Caco-2 (cell line): ENCODE data around the gene MYF6. TPM values are rescaled to one million over a fixed set of nuclear protein-coding genes. Genes with fewer than 3 reads are reported as not detected.
"Not testable (repeated sequence)": the region's sequence is repeated elsewhere in the genome, so short reads cannot be mapped to it uniquely, and the experiment has no call there.

Source experiments
- BruUV-seq: library from RNA; stranded (reverse); fragments of 400-500 nt; replicated peaks from 2 replicates; lab custom pipeline; 2021; lab: Mats Ljungman, UMichigan
- CTCF ChIA-PET: fragments of 300-600 bp; sonication (Branson Sonifier 250); formaldehyde crosslinking; loops from one replicate; lab custom pipeline; 2022; ENCODE audit warnings: antibody characterized with exemption; lab: Charles Lee
- POLR2A ChIA-PET: fragments of 300-600 bp; sonication (Branson Sonifier 250); formaldehyde crosslinking; loops from one replicate; lab custom pipeline; 2022; ENCODE audit warnings: antibody characterized with exemption; lab: Charles Lee
- DNase-seq, 2 experiments: peaks; one replicate each; pipeline versions ENCODE4 v3.0.0 to v3.0.0-alpha.2; 2020 to 2022
- H3K27me3 ChIP-seq: replicated peaks from 2 replicates; pipeline ENCODE4 v1.6.0; 2011; ENCODE audit warnings: low read length; ENCODE audit not compliant: control insufficient read depth, insufficient read depth
- H3K36me3 ChIP-seq: 2 replicates; pipeline ENCODE4 v1.5.1; 2011; ENCODE audit warnings: low read length; ENCODE audit not compliant: control insufficient read depth, insufficient read depth
- H3K4me1 ChIP-seq: fragments of 250-450 bp; sonication (Bioruptor Pico); 2 replicates; pipeline ENCODE4 v1.5.1; 2020; ENCODE audit warnings: mild to moderate bottlenecking
- H3K4me3 ChIP-seq: 2 replicates; pipeline ENCODE4 v1.5.1; 2011; ENCODE audit warnings: low read depth, mild to moderate bottlenecking, control low read depth, low read length
- H3K9me3 ChIP-seq: fragments of 250-450 bp; sonication (Bioruptor Pico); 2 replicates; pipeline ENCODE4 v1.5.1; 2020; ENCODE audit warnings: mild to moderate bottlenecking, moderate library complexity
- H3K27ac Mint-ChIP-seq: one replicate; pipeline ENCODE4 v1.8.0; 2022; ENCODE audit warnings: mixed read lengths; ENCODE audit not compliant: unreplicated experiment
- H3K27me3 Mint-ChIP-seq: one replicate; pipeline ENCODE4 v1.8.0; 2022; ENCODE audit warnings: mixed read lengths; ENCODE audit not compliant: insufficient read depth, unreplicated experiment
- H3K36me3 Mint-ChIP-seq: one replicate; pipeline ENCODE4 v1.8.0; 2022; ENCODE audit warnings: mild to moderate bottlenecking, mixed read lengths; ENCODE audit not compliant: insufficient read depth, unreplicated experiment
- H3K4me1 Mint-ChIP-seq: one replicate; pipeline ENCODE4 v1.8.0; 2022; ENCODE audit warnings: low read depth, mixed read lengths; ENCODE audit not compliant: unreplicated experiment
- H3K4me3 Mint-ChIP-seq: one replicate; pipeline ENCODE4 v1.8.0; 2022; ENCODE audit warnings: mild to moderate bottlenecking, moderate library complexity, mixed read lengths; ENCODE audit not compliant: unreplicated experiment
- H3K9me3 Mint-ChIP-seq: one replicate; pipeline ENCODE4 v1.8.0; 2022; ENCODE audit warnings: mixed read lengths; ENCODE audit not compliant: unreplicated experiment
- intact Hi-C: fragments of 100-400 bp; cut with micrococcal nuclease; formaldehyde crosslinking; loops from one replicate; pipeline ENCODE4 v1.10.0; 2022; ENCODE audit not compliant: unreplicated experiment
- total RNA-seq: library from RNA; stranded (reverse); gene quantifications from 2 replicates; pipeline ENCODE4 v1.2.3, GENCODE V29; 2022
- TF ChIP-seq, protein P1 (sequence below), 2 experiments: fragments of 200-600 bp in 1 of 2; IDR thresholded peaks; 1 replicate in 1 of 2; 2 replicates in 1 of 2; pipeline versions ENCODE4 v1.5.1 to v1.8.0; 2011 to 2022; ENCODE audit warnings: antibody characterized with exemption in 1 of 2, control low read depth in 1 of 2, inconsistent platforms in 1 of 2, low read depth in 1 of 2, low read length in 1 of 2, mild to moderate bottlenecking in 1 of 2, moderate library complexity in 1 of 2; ENCODE audit not compliant: insufficient read depth in 1 of 2, severe bottlenecking in 1 of 2, unreplicated experiment in 1 of 2

Gene MYF6
- total RNA-seq, 1 experiment from 2014 or later = not detected

DNA sequence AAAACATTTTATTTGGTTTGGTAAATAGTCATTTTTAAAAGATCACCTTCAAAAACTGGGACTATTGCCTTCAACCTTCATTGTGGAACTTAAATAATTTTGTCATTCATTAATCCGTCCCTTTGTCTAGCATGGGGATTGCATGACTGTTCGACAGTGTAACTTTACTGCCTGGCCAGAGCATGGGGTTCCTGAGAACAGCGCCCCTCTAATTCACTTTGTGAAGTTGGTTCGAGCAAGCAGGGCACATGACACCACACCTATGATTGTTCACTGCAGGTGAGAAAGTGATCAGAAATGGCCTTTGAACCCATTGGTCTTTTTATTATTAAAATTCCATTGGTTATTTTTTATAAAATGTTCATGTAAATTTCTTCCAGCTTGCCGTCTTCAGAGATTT, 37.2 kb upstream of the MYF6 start:
- Mint-ChIP-seq H3K4me1 (no peaks in the 10 kb centered on the region), H3K27ac (no peak overlapping the region), H3K36me3 (no peaks in the 10 kb centered on the region), H3K4me3 (no peak overlapping the region), H3K27me3 (peaks cover 5% of the 10 kb centered on the region), H3K9me3 (no peaks in the 10 kb centered on the region)
- no peaks in the 10 kb centered on the region for H3K36me3 ChIP-seq
- DNase-seq = no peak
- ChIA-PET CTCF (no interaction called here), POLR2A (no interaction called here)
- H3K4me1 ChIP-seq = no peaks in the 10 kb centered on the region
- no peaks in the 10 kb centered on the region for H3K27me3 ChIP-seq
- intact Hi-C loops = no loop called here
- no peaks in the 10 kb centered on the region for H3K9me3 ChIP-seq
- no peak overlapping the region for H3K4me3 ChIP-seq
- TF ChIP-seq, protein P1, sequence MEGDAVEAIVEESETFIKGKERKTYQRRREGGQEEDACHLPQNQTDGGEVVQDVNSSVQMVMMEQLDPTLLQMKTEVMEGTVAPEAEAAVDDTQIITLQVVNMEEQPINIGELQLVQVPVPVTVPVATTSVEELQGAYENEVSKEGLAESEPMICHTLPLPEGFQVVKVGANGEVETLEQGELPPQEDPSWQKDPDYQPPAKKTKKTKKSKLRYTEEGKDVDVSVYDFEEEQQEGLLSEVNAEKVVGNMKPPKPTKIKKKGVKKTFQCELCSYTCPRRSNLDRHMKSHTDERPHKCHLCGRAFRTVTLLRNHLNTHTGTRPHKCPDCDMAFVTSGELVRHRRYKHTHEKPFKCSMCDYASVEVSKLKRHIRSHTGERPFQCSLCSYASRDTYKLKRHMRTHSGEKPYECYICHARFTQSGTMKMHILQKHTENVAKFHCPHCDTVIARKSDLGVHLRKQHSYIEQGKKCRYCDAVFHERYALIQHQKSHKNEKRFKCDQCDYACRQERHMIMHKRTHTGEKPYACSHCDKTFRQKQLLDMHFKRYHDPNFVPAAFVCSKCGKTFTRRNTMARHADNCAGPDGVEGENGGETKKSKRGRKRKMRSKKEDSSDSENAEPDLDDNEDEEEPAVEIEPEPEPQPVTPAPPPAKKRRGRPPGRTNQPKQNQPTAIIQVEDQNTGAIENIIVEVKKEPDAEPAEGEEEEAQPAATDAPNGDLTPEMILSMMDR (IDR thresholded peaks at IDR 0.05; ENCODE audit: insufficient read depth in 1 of 2, low read depth in 1 of 2, low read length in 1 of 2, severe bottlenecking in 1 of 2, unreplicated experiment in 1 of 2) = no peak
- no TSS peak for BruUV-seq

DNA sequence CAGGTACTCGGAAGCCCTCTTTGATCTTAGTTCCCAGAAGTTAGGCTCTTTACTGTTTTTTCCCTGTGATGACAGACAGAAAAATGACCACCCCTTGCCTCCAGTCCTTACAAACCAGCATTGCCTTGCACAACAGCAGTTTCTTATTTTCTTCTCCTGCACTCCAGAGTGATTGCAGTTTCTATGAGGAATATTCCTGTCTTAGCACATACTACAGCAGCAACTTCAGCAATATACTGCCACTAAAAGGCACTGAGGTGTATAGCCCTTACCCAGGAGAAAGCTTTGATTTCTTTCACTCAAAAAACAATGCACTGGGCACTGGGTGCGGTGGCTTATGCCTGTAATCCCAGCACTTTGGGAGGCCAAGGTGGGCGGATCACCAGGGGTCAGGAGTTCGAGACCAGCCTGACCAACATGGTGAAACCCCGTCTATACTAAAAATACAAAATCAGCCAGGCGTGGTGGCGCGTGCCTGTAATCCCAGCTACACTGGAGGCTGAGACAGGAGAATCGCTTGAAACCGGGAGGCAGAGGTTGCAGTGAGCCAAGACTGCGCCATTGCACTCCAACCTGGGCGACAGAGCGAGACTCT, 31.3 kb upstream of the MYF6 start:
- BruUV-seq, DNase-seq, H3K9me3 ChIP-seq, CTCF ChIA-PET, H3K4me3 ChIP-seq, POLR2A ChIA-PET, H3K4me1 Mint-ChIP-seq, H3K4me1 ChIP-seq, H3K27me3 Mint-ChIP-seq, H3K36me3 Mint-ChIP-seq, H3K27ac Mint-ChIP-seq, intact Hi-C loops, H3K9me3 Mint-ChIP-seq, H3K4me3 Mint-ChIP-seq, H3K36me3 ChIP-seq, H3K27me3 ChIP-seq: not testable (repeated sequence)

GRCh38 chr12:80676856-80677255, 30.6 kb upstream of the MYF6 start:
- H3K27me3 ChIP-seq = no peaks in the 10 kb centered on the region
- ChIA-PET POLR2A (no interaction called here), CTCF (no interaction called here)
- no peak overlapping the region for H3K4me3 ChIP-seq
- no peaks in the 10 kb centered on the region for H3K36me3 ChIP-seq
- BruUV-seq = no TSS peak
- Mint-ChIP-seq H3K27ac (no peak overlapping the region), H3K4me3 (no peak overlapping the region), H3K27me3 (peaks cover 3% of the 10 kb centered on the region), H3K9me3 (no peaks in the 10 kb centered on the region), H3K4me1 (no peaks in the 10 kb centered on the region), H3K36me3 (no peaks in the 10 kb centered on the region)
- intact Hi-C loops = no loop called here
- TF ChIP-seq, protein P1 (IDR thresholded peaks at IDR 0.05; ENCODE audit: insufficient read depth in 1 of 2, low read depth in 1 of 2, low read length in 1 of 2, severe bottlenecking in 1 of 2, unreplicated experiment in 1 of 2) = no peak
- no peak for DNase-seq
- H3K9me3 ChIP-seq = no peaks in the 10 kb centered on the region
- no peaks in the 10 kb centered on the region for H3K4me1 ChIP-seq
